ENCODE measurements around the gene NBAS.

GRCh38 chr2:15367715-15368114 lies 193.4 kb downstream of the NBAS start:
- TF ChIP-seq CTCF (conservative IDR thresholded peaks at IDR 0.05): no peak
- TF ChIP-seq EZH2 (IDR thresholded peaks at IDR 0.05; ENCODE audit: low read depth): no peak
